Posterior cingulate gyrus (tissue), 11 donors: ENCODE measurements around the gene OPCML.

Experiments
- DNase-seq, 10 donors: peaks; one replicate each; pipeline versions ENCODE4 v3.0.0 to v3.0.0-alpha.2; 2020 to 2021; ENCODE audit warnings: mixed read lengths in 3 of 10
- intact Hi-C: fragments of 100-400 bp; cut with DNase I; formaldehyde crosslinking; loops from one replicate; pipeline ENCODE4 v1.15.1; 2023

Gene OPCML

GRCh38 chr11:132850266-132850665, 682.0 kb downstream of the OPCML start:
- intact Hi-C loops, result no loop called here
- DNase-seq, result no peak

GRCh38 chr11:132848336-132848735, 684.0 kb downstream of the OPCML start:
- intact Hi-C loops, result no loop called here
- no peak for DNase-seq

DNA sequence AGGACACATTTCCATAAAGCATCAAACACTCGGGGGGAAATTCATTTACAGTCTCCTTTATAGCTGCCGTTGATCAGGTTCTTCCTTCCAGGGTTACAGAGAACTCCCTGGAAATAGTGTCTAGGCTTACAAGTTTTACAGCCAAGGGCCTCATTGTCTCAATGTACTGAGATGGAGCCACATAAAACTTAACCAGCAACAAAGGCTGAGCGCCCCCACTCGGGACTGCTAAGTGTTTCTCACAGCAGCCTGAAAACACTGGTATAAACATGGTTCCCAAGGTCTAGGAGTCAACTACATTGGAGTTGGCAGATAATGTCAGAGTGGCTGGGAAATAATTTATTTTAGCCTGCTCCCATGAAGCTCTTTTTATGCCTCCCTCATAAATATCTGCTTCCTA, 686.2 kb downstream of the OPCML start:
- intact Hi-C loops, result no loop called here
- DNase-seq, result no peak

DNA sequence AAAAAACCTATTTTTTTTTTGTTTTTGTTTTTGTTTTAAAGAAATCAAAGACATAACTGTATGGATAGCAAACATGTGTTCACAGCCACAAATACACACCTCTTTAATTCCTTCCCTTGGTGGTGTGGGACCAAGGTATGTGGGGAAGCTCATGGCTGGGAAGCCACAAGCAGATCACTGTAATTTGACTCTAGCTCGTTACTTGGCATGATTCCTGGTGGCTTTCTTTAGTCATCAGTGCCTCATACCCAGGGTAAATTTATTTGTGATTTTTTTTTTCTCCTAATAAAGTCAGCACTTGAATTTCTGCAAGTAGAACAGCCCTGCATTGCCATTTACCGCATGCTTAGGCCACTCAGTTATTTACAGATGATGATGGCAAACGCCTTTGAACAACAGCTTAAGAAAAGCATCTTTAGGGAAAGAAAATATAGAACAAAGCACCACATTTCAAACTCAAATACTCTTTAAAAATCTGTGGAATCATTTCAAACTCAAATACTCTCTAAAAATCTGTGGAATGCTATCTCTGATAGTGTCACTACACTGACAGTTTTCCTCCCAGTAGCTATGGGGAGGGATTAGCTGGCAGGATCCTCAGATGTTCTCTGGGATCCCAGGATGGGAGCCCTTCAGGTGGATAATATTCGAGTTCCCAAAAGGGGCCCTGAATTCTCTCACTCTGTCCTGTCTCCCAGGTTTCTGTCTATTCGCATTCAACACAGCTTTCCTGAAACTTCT, 687.2 kb downstream of the OPCML start:
- no peak for DNase-seq
- intact Hi-C loops, result no loop called here

DNA sequence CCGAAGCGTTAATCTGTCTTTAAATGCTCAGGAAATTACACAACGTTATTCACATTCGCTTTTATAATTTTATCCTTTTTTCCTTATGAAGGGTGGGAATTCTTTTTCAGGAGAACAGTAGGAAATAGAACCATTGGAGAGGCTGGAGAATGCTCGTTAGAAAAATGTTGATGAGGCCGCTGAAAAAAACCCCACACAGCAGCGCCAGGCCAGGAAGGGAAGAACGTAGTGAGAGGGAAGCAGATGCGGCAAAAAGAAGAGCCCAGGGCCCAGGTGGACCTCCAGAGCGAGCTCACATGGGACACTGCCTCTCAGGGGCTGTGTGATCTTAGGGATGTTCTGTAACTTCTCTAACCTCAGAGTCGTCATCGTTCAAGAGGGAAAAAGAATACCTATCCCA, 691.6 kb downstream of the OPCML start:
- intact Hi-C loops, result no loop called here
- peak in 1 of 10 donors; percentile 76 for DNase-seq

DNA sequence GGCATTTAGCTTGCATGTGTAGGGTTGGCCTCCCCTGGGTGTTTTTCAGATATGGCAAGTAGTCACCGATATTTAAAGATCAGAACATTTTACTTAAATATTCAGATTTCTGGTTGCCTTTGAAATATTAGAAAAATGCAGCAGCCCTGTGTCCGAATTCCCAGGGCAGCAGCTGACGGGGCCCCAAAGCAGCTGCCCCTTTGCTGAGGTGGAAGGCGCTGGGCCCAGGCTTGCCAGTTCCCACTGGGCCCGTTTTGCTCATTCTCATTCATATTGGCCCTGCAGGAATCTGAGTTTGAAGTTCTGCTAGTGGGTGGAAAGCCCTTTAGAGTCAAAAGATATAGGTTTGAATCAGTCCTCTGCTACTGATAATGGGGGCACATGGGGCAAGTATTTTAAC, 692.1 kb downstream of the OPCML start:
- no peak for DNase-seq
- intact Hi-C loops, result no loop called here

DNA sequence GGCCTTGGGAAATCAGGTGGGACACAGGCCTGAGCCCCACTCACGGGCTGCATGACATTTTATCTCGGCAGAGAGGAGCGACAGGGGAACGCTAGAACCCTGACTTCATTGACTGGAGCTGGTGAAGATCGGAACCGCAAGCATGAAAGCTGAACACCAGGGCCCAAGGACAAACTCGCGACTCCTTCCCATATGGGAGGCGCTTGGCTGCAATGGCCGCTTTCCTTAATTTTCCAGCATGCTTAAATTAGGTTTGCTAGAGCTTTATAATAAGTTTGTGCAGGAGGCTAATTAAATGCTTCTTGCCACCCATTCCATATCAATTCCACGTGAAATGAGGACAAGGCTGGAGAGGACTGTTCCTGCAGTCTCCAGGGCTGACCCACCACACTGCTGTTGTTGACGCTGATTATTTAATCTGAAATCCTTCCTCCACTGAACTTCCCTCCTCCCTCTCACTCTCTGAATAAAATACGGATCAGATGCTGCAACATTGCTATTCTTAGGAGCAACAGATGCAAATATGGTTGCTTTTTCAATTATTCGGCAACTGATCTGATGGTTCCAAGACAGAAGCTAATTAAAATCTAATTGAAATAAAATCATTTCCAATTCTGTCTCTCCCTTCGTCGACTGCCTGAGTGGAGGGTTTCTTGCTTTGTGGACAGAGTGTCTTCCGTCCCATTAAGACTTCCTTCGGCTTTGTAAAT, 692.9 kb downstream of the OPCML start:
- intact Hi-C loops, result no loop called here
- DNase-seq, result peak in 2 of 10 donors; percentile 69 to 88

- DNase-seq, result peak in 6 of 10 donors; percentile 19 to 89 (median 68)
These were observed 693.7 kb downstream of the OPCML start for GRCh38 chr11:132838627-132839026.

DNA sequence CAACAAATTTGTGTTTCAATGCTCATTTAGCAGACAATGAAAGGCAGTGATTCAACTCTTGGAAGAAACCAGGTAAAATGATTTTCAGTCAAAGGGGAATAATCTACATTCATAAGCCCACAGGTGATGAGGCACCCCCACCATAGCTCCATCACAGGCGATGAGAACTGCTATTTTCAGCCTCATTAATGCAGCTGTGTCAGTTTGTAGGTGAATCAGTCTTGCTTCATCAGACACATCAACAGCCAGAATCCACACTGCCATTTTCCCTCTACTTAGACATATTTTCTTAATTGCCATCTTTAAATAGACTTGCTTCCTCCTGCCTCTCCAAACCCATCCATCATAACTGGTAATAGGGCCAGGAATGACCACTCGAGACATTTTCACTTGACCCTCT, 701.0 kb downstream of the OPCML start:
- DNase-seq, result no peak
- intact Hi-C loops, result no loop called here

More at GRCh38 chr11:132838627-132839026, 693.7 kb downstream of the OPCML start:
- intact Hi-C loops, result no loop called here

DNA sequence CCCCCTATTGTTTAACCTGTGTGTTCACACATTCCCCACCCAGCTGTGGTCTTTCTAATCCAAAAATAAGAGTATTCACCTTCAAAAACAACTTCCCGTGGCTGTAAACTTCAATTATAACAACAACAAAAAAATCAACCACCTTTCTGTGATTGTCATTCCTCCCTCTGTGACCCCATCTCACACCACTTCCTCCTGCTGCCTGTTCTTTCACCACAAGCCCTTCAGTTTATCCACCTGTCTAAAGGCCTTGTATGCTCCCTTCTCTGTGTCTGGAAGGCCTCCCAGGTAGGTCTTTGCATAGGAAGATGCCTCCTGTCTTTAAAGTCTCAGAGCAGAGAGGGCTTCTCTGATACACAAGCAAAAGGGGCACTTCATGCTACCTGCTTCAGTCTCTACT, 707.7 kb downstream of the OPCML start:
- DNase-seq, result no peak
- intact Hi-C loops, result no loop called here

- intact Hi-C loops, result no loop called here
- no peak for DNase-seq
These were observed 710.0 kb downstream of the OPCML start for GRCh38 chr11:132822276-132822675.

- intact Hi-C loops, result no loop called here
- DNase-seq, result no peak
These were observed 710.8 kb downstream of the OPCML start for GRCh38 chr11:132821499-132821898.

DNA sequence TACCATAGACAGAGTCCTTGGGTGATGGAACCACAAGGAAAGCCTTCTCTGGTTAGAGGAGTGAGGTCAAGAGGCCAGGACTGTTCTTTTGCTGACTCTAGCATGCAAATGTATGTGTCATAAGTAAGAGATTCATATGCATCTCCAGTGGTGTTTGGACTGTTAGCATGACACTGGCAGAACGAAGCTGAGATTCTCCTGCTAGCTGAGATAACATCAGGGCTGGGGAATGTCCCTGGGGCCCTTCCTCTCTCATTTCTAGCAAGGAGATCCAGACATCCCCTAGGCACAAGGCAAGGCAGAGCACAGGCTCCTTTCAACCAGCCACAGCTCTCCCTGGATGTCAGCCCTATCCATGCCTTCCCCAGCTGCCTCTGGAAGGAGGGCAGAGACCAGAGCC, 711.3 kb downstream of the OPCML start:
- intact Hi-C loops, result no loop called here
- DNase-seq, result no peak

GRCh38 chr11:132818951-132819350, 713.4 kb downstream of the OPCML start:
- intact Hi-C loops, result no loop called here
- no peak for DNase-seq

GRCh38 chr11:132817387-132817786, 714.9 kb downstream of the OPCML start:
- DNase-seq, result no peak
- intact Hi-C loops, result no loop called here

GRCh38 chr11:132814410-132814809, 717.9 kb downstream of the OPCML start:
- no peak for DNase-seq
- intact Hi-C loops, result no loop called here

- intact Hi-C loops, result no loop called here
- no peak for DNase-seq
These were observed 720.7 kb downstream of the OPCML start for GRCh38 chr11:132811649-132812048.

GRCh38 chr11:132809070-132809469, 723.2 kb downstream of the OPCML start:
- no peak for DNase-seq
- intact Hi-C loops, result no loop called here

DNA sequence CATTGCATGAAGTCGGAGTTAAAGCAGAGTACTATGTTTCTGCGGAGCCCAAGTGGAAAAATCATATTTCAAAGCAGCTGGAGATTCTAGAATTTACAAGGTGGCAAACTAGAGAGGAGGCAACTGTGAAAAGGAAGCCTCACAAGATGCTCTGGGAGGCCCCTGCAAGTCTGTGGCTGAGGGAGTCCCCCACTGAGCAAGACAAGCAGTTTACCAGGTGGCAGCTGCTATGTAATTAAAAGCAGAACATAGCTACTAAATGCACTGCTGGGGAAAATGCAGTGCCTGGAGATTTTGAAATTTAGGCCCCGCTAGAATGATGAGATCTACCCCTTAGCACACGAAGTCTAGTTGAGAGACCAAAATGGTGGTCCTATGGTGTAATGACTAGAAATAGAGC, 728.0 kb downstream of the OPCML start:
- intact Hi-C loops, result no loop called here
- no peak for DNase-seq

- intact Hi-C loops, result no loop called here
- no peak for DNase-seq
These were observed 728.9 kb downstream of the OPCML start for GRCh38 chr11:132803436-132803835.

- intact Hi-C loops, result no loop called here
- DNase-seq, result no peak
These were observed 729.4 kb downstream of the OPCML start for GRCh38 chr11:132802947-132803346.

GRCh38 chr11:132793831-132794230, 738.5 kb downstream of the OPCML start:
- intact Hi-C loops, result no loop called here
- no peak for DNase-seq
